IMR-90 (cell line): ENCODE results near the gene TNNI3K. TPM values are rescaled to one million over a fixed set of nuclear protein-coding genes. Genes with fewer than 3 reads are reported as not detected.

ENCODE experiments used
- ATAC-seq: fragments of 200-7000 bp; cut with Tn5 transposase; 2 replicates; pipeline ENCODE4 v1.9.1; 2020; ENCODE audit warnings: low read depth, mild to moderate bottlenecking, moderate library complexity
- BruUV-seq: library from RNA; stranded (reverse); fragments of 400-500 nt; replicated peaks from 2 replicates; lab custom pipeline; 2021; lab: Mats Ljungman, UMichigan
- CTCF ChIA-PET: fragments of 300-600 bp; formaldehyde crosslinking; extraction: SDS; loops from one replicate; lab custom pipeline; 2021; ENCODE audit warnings: antibody characterized with exemption; lab: Yijun Ruan, JAX
- POLR2A ChIA-PET: fragments of 300-600 bp; sonication (Branson Sonifier 250); formaldehyde crosslinking; loops from one replicate; lab custom pipeline; 2022; ENCODE audit warnings: antibody characterized with exemption; ENCODE audit not compliant: unreplicated experiment; lab: Charles Lee
- DNase-seq: peaks from one replicate; pipeline ENCODE4 v3.0.0; 2013
- H2AFZ ChIP-seq: replicated peaks from 2 replicates; pipeline ENCODE3; 2013; ENCODE audit warnings: low read length, mild to moderate bottlenecking; ENCODE audit not compliant: poor library complexity
- H2AK5ac ChIP-seq: 2 replicates; pipeline ENCODE4 v1.6.1; 2013; ENCODE audit warnings: low read depth, low read length, inconsistent platforms
- H2AK9ac ChIP-seq: replicated peaks from 2 replicates; pipeline ENCODE3; 2013; ENCODE audit warnings: mild to moderate bottlenecking, low read depth, low read length, moderate library complexity; ENCODE audit not compliant: poor library complexity
- H2BK120ac ChIP-seq: 2 replicates; pipeline ENCODE4 v1.6.1; 2013; ENCODE audit warnings: low read depth, low read length, inconsistent platforms
- H2BK15ac ChIP-seq: 3 replicates; pipeline ENCODE4 v1.6.1; 2013; ENCODE audit warnings: low read depth, low read length, inconsistent platforms
- H2BK20ac ChIP-seq: 2 replicates; pipeline ENCODE4 v1.6.1; 2013; ENCODE audit warnings: low read depth, mild to moderate bottlenecking, inconsistent platforms, low read length, moderate library complexity
- H2BK5ac ChIP-seq: 2 replicates; pipeline ENCODE4 v1.6.1; 2013; ENCODE audit warnings: mild to moderate bottlenecking, low read depth, low read length, inconsistent platforms; ENCODE audit not compliant: poor library complexity, severe bottlenecking
- H3K14ac ChIP-seq: replicated peaks from 2 replicates; pipeline ENCODE4 v1.6.1; 2013; ENCODE audit warnings: low read depth, low read length, inconsistent platforms
- H3K18ac ChIP-seq: 2 replicates; pipeline ENCODE4 v1.6.1; 2013; ENCODE audit warnings: low read depth, low read length, control low read depth
- H3K23ac ChIP-seq: 2 replicates; pipeline ENCODE4 v1.6.1; 2013; ENCODE audit warnings: low read depth, low read length, inconsistent platforms
- H3K27ac ChIP-seq: 2 replicates; pipeline ENCODE4 v1.5.1; 2013; ENCODE audit warnings: mild to moderate bottlenecking, control low read depth, low read length; ENCODE audit not compliant: insufficient read depth
- H3K27me3 ChIP-seq: 2 replicates; pipeline ENCODE4 v1.6.1; 2013; ENCODE audit warnings: low read length; ENCODE audit not compliant: control insufficient read depth, insufficient read depth
- H3K36me3 ChIP-seq: 2 replicates; pipeline ENCODE4 v1.6.1; 2013; ENCODE audit warnings: low read length, mixed read lengths; ENCODE audit not compliant: control insufficient read depth, insufficient read depth
- H3K4ac ChIP-seq: 2 replicates; pipeline ENCODE4 v1.6.1; 2013; ENCODE audit warnings: low read depth, low read length, inconsistent platforms
- H3K4me1 ChIP-seq: 2 replicates; pipeline ENCODE4 v1.6.1; 2013; ENCODE audit warnings: low read length, mixed read lengths; ENCODE audit not compliant: control insufficient read depth, insufficient read depth
- H3K4me2 ChIP-seq: 2 replicates; pipeline ENCODE4 v1.6.1; 2013; ENCODE audit warnings: low read depth, mild to moderate bottlenecking, control low read depth, low read length, moderate library complexity
- H3K4me3 ChIP-seq: 2 replicates; pipeline ENCODE4 v1.5.1; 2013; ENCODE audit warnings: low read depth, mild to moderate bottlenecking, control low read depth, low read length, moderate library complexity; ENCODE audit not compliant: insufficient read depth
- H3K56ac ChIP-seq: 2 replicates; pipeline ENCODE4 v1.6.1; 2013; ENCODE audit warnings: low read length, inconsistent platforms; ENCODE audit not compliant: insufficient read depth; ENCODE audit errors: extremely low read depth
- H3K79me1 ChIP-seq, 2 experiments: 2 replicates each; pipeline ENCODE4 v1.6.1; 2013; ENCODE audit warnings: low read length in 2 of 2, inconsistent platforms in 1 of 2, low read depth in 1 of 2
- H3K9ac ChIP-seq: 2 replicates; pipeline ENCODE4 v1.6.1; 2013; ENCODE audit warnings: low read depth, low read length, control low read depth
- H3K9me1 ChIP-seq: 2 replicates; pipeline ENCODE4 v1.6.1; 2013; ENCODE audit warnings: low read length, inconsistent platforms; ENCODE audit not compliant: insufficient read depth
- H3K9me3 ChIP-seq: 2 replicates; pipeline ENCODE4 v1.6.1; 2013; ENCODE audit warnings: low read length; ENCODE audit not compliant: control insufficient read depth, insufficient read depth
- H4K20me1 ChIP-seq: 2 replicates; pipeline ENCODE4 v1.6.1; 2013; ENCODE audit warnings: low read length, inconsistent platforms; ENCODE audit not compliant: insufficient read depth
- H4K5ac ChIP-seq: 2 replicates; pipeline ENCODE4 v1.6.1; 2013; ENCODE audit warnings: mild to moderate bottlenecking, low read depth, low read length, control low read depth
- H4K8ac ChIP-seq, 2 experiments: 2 replicates each; pipeline ENCODE4 v1.6.1; 2013; ENCODE audit warnings: low read depth in 2 of 2, low read length in 2 of 2, control low read depth in 1 of 2, inconsistent platforms in 1 of 2
- H4K91ac ChIP-seq: 2 replicates; pipeline ENCODE4 v1.6.1; 2013; ENCODE audit warnings: low read depth, low read length, inconsistent platforms; ENCODE audit not compliant: insufficient read depth
- BHLHE40 ChIP-seq: fragments of 150-350 bp; IDR thresholded peaks from 2 replicates; pipeline ENCODE4 v1.6.1; 2016; ENCODE audit warnings: mild to moderate bottlenecking, low read depth, low read length
- FOS ChIP-seq: fragments of 150-350 bp; IDR thresholded peaks from 2 replicates; pipeline ENCODE4 v1.6.1; 2016; ENCODE audit warnings: low read depth, low read length
- WGBS, 2 experiments: methylation state at CpG; one replicate each; pipeline versions ENCODE4 v1.1.5 to v1.1.7; 2013; ENCODE audit warnings: missing lambda C conversion rate in 2 of 2; ENCODE audit not compliant: insufficient read length in 1 of 2; ENCODE audit errors: extremely low coverage in 2 of 2; 5-methylcytosine and 5-hydroxymethylcytosine counted together
- dilution Hi-C: fragments of 300-500 bp; cut with HindIII; formaldehyde crosslinking; loops from one replicate; pipeline ENCODE4 v1.14.3; 2018; ENCODE audit warnings: low sequenced_read_pairs; ENCODE audit not compliant: unreplicated experiment
- in situ Hi-C: fragments of 300-500 bp; cut with MboI; formaldehyde crosslinking; loops from 3 replicates; pipeline ENCODE4 v1.14.3; 2019; ENCODE audit warnings: low sequenced_read_pairs, inconsistent platforms, mixed read lengths
- intact Hi-C: fragments of 100-400 bp; cut with micrococcal nuclease; formaldehyde crosslinking; loops from 2 replicates; pipeline ENCODE4 v1.10.0; 2022
- polyA plus RNA-seq, 3 experiments: library from polyadenylated mRNA; depleted of rRNA; stranded (reverse); fragments of >200 nt; gene quantifications; 2 replicates each; pipeline ENCODE4 v1.2.3, GENCODE V29; 2012; ENCODE audit warnings: low replicate concordance in 1 of 3
- total RNA-seq: library from RNA; depleted of rRNA; stranded (reverse); fragments of >200 nt; gene quantifications from 2 replicates; pipeline ENCODE4 v1.2.3, GENCODE V29; 2012

Gene TNNI3K
- total and polyA plus RNA-seq, 2 of the 4 experiments (the other 2 are of a cell fraction) = 0.90 to 1.3 TPM

DNA sequence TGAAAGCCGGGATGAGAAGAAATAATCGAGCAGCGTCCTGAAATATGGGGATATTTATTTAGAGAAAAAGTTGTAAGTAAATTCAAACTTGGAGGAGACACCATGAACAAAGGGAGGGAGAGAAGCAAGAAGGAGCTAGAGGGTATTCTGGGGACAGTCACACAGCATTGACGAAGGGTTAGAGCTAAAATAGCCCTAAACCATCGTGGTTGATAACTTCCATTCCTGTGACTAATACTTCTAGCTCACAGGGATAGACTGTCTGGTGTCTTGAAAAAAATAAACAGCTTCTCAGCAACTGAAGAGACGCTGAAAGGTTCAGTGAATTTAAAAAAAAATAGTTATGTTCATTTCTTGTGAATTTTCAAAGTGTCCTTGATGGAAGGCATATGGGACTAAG is 190.5 kb downstream of the TNNI3K start:
- Histone ChIP-seq H2BK15ac (peak overlapping the region; percentile 43; the same call in 2 of the 3 replicates), H3K4me3 (peak overlapping the region; percentile 29; the same call in 1 of the 2 replicates), H2AK9ac (no peak overlapping the region), H3K27ac (peak overlapping the region; percentile 91), H3K4me2 (peak overlapping the region; percentile 87), H3K4me1 (peaks cover 14% of the 10 kb centered on the region; the same call in 1 of the 2 replicates), H3K79me1 (no peaks in the 10 kb centered on the region), H3K14ac (peak overlapping the region; percentile 91), H3K23ac (peak overlapping the region; percentile 89; the same call in 1 of the 2 replicates), H3K9me3 (no peaks in the 10 kb centered on the region), H3K9ac (peak overlapping the region; percentile 65; the same call in 1 of the 2 replicates), H2AFZ (no peak overlapping the region), H3K18ac (peak overlapping the region; percentile 99; the same call in 1 of the 2 replicates), H2BK120ac (peak overlapping the region; percentile 95), H3K36me3 (no peaks in the 10 kb centered on the region), H4K8ac (peak overlapping the region; percentile 79 to 85), H3K9me1 (no peaks in the 10 kb centered on the region), H2BK20ac (peak overlapping the region; percentile 92), H2BK5ac (peak overlapping the region; percentile 99), H4K91ac (peak overlapping the region; percentile 94), H2AK5ac (no peak overlapping the region), H3K56ac (peak overlapping the region; percentile 93), H4K5ac (peak overlapping the region; percentile 89; the same call in 1 of the 2 replicates), H3K27me3 (no peaks in the 10 kb centered on the region), H4K20me1 (no peaks in the 10 kb centered on the region), H3K4ac (peak overlapping the region; percentile 74; the same call in 1 of the 2 replicates)
- in situ Hi-C loops (no loop called here), intact Hi-C loops (loop anchor here (5.0 kb wide), 1 partner anchor 218 kb away; no protein-coding TSS in a partner anchor), dilution Hi-C loops (no loop called here)
- no TSS peak for BruUV-seq
- POLR2A ChIA-PET = no interaction called here
- ATAC-seq = peak; percentile 75
- no CpG with 5 or more reads among the region's 6 CpGs for WGBS, 2 experiments
- no peak for TF ChIP-seq BHLHE40
- TF ChIP-seq FOS = peak; percentile 25; the same call in 1 of the 2 replicates
- peak; percentile 65 for DNase-seq
- CTCF ChIA-PET = interaction anchor here (0.6 kb wide), 1 partner anchor 301 kb away, joined by 3 read pairs; no protein-coding TSS in a partner anchor
